ENCODE data around the gene SLC30A10. TPM values are rescaled to one million over a fixed set of nuclear protein-coding genes. Genes with fewer than 3 reads are reported as not detected.

The SLC30A10 gene
- total RNA-seq, 1 donor from 2014 or later = 0.13 TPM

DNA sequence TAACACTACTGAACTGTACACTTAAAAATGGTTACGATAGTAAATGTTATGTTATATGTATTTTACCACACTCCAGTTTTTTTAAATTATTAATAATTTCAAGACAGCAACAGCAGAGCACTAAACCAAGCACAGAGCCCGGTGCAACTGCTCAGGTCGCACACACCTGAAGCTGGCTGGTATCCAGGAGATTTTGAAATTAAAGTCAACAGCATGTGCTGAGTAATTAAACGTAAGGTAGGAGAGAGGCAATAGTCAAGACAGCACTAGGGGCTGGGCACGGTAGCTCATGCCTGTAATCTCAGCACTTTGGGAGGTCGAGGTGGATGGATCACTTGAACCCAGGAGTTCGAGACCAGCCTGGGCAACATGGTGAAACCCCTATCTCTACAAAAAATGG, 35.1 kb upstream of the SLC30A10 start:
- Mint-ChIP-seq H3K4me3 (ENCODE audit: unreplicated experiment) (no peak overlapping the region), H3K27me3 (ENCODE audit: unreplicated experiment) (peaks cover 8% of the 10 kb centered on the region), H3K4me1 (ENCODE audit: unreplicated experiment) (no peaks in the 10 kb centered on the region), H3K9me3 (ENCODE audit: unreplicated experiment) (no peaks in the 10 kb centered on the region), H3K27ac (ENCODE audit: unreplicated experiment) (no peak overlapping the region), H3K36me3 (ENCODE audit: unreplicated experiment) (peaks cover 13% of the 10 kb centered on the region)
- DNase-seq (ENCODE audit: extremely low spot score, unreplicated experiment) = no peak
- TF ChIP-seq, protein P1, sequence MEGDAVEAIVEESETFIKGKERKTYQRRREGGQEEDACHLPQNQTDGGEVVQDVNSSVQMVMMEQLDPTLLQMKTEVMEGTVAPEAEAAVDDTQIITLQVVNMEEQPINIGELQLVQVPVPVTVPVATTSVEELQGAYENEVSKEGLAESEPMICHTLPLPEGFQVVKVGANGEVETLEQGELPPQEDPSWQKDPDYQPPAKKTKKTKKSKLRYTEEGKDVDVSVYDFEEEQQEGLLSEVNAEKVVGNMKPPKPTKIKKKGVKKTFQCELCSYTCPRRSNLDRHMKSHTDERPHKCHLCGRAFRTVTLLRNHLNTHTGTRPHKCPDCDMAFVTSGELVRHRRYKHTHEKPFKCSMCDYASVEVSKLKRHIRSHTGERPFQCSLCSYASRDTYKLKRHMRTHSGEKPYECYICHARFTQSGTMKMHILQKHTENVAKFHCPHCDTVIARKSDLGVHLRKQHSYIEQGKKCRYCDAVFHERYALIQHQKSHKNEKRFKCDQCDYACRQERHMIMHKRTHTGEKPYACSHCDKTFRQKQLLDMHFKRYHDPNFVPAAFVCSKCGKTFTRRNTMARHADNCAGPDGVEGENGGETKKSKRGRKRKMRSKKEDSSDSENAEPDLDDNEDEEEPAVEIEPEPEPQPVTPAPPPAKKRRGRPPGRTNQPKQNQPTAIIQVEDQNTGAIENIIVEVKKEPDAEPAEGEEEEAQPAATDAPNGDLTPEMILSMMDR (IDR thresholded peaks at IDR 0.05) = no peak

GRCh38 chr1:219961684-219962083, 33.3 kb upstream of the SLC30A10 start:
- no peak overlapping the region for H3K4me3 Mint-ChIP-seq (ENCODE audit: unreplicated experiment)
- no peaks in the 10 kb centered on the region for H3K4me1 Mint-ChIP-seq (ENCODE audit: unreplicated experiment)
- DNase-seq (ENCODE audit: extremely low spot score, unreplicated experiment) = no peak
- H3K27me3 Mint-ChIP-seq (ENCODE audit: unreplicated experiment) = peaks cover 11% of the 10 kb centered on the region
- H3K9me3 Mint-ChIP-seq (ENCODE audit: unreplicated experiment) = no peaks in the 10 kb centered on the region
- H3K36me3 Mint-ChIP-seq (ENCODE audit: unreplicated experiment) = no peaks in the 10 kb centered on the region
- TF ChIP-seq, protein P1 (IDR thresholded peaks at IDR 0.05) = no peak
- no peak overlapping the region for H3K27ac Mint-ChIP-seq (ENCODE audit: unreplicated experiment)

DNA sequence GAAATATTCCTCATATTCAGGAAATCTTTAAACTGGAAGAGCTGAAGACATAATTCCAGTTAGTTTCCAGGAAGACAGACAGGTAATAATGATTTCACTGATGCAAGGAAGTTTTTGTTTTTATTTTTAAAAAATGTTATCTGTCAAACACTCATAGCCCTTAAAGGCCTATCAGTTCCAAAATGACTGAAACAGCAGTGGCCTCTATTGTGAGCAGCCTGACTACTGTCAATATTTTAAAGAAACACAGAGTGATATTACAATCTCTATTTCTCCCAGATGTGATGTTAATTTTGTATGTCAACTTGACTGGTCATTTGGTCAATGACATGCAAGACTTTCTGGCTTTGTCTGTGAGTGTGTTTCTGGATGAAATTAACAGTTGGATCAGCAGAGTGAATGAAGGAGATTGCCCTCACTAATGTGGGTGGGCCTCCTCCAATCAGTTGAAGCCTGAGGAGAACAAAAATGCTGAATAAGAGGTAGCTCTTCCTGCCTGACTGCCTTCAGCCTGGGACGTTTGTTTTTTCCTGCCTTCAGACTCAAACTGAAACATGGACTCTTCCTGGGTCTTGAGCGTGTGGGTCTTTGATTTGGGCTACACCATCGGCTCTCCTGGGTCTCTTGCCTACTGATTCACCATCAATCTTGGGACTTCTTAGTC, 31.3 kb upstream of the SLC30A10 start:
- no peaks in the 10 kb centered on the region for H3K36me3 Mint-ChIP-seq (ENCODE audit: unreplicated experiment)
- H3K4me3 Mint-ChIP-seq (ENCODE audit: unreplicated experiment) = no peak overlapping the region
- H3K27ac Mint-ChIP-seq (ENCODE audit: unreplicated experiment) = no peak overlapping the region
- H3K4me1 Mint-ChIP-seq (ENCODE audit: unreplicated experiment) = no peaks in the 10 kb centered on the region
- no peak for DNase-seq (ENCODE audit: extremely low spot score, unreplicated experiment)
- no peaks in the 10 kb centered on the region for H3K9me3 Mint-ChIP-seq (ENCODE audit: unreplicated experiment)
- H3K27me3 Mint-ChIP-seq (ENCODE audit: unreplicated experiment) = peaks cover 23% of the 10 kb centered on the region
- TF ChIP-seq, protein P1 (IDR thresholded peaks at IDR 0.05) = no peak

DNA sequence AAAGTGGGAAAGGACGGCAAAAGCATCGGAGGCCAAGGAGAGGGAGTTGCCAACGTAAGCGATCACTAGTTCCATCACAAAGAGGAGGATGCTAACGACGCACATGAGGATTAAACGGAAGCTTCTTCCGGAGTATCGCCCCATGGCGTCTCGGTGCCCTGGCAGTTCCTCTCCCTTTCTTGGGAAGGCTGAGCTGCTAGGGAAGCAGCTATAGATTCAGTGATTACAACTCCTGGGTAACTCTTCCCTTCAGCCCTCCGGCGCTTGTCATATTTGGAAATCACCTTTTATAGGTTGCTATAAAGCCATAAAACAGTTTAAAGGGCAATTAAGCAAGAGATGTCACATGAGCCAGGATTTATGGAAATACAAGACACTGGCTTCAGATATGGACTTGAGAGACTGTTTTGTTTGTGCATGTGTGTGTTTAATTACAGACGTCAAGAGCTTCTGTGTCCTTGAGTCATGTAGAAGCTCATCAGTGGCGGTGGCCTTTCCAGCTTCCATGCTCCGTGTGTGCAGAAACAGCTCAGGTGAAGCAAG, 30.6 kb upstream of the SLC30A10 start:
- Mint-ChIP-seq H3K4me1 (ENCODE audit: unreplicated experiment) (no peaks in the 10 kb centered on the region), H3K27me3 (ENCODE audit: unreplicated experiment) (peaks cover 26% of the 10 kb centered on the region), H3K4me3 (ENCODE audit: unreplicated experiment) (no peak overlapping the region)

More for the DNA sequence above, 30.6 kb upstream of the SLC30A10 start:
- TF ChIP-seq, protein P1 (IDR thresholded peaks at IDR 0.05) = no peak
- no peaks in the 10 kb centered on the region for H3K36me3 Mint-ChIP-seq (ENCODE audit: unreplicated experiment)
- no peak for DNase-seq (ENCODE audit: extremely low spot score, unreplicated experiment)
- H3K27ac Mint-ChIP-seq (ENCODE audit: unreplicated experiment) = no peak overlapping the region
- no peaks in the 10 kb centered on the region for H3K9me3 Mint-ChIP-seq (ENCODE audit: unreplicated experiment)
